Natural killer cell (primary cell): Measurements from ENCODE around the gene ZNF770. TPM values are rescaled to one million over a fixed set of nuclear protein-coding genes. Genes with fewer than 3 reads are reported as not detected.

ENCODE experiments used
- ATAC-seq, 3 donors: fragments of 150-1000 bp in 2 of 3; fragments of 200-7000 bp in 1 of 3; cut with Tn5 transposase; 1 replicate in 1 of 3; 2 replicates in 2 of 3; pipeline ENCODE4 v1.10.0; 2021; ENCODE audit warnings: mild to moderate bottlenecking in 2 of 3, moderate library complexity in 2 of 3
- DNase-seq, 2 donors: peaks; one replicate each; pipeline versions ENCODE4 v3.0.0 to v3.0.0-alpha.2; 2013 to 2021; ENCODE audit warnings: mixed read lengths in 1 of 2
- H3K27ac ChIP-seq: one replicate; pipeline ENCODE4 v1.5.1; 2013; ENCODE audit warnings: mild to moderate bottlenecking, low read length
- H3K27me3 ChIP-seq: one replicate; pipeline ENCODE4 v1.6.1; 2013; ENCODE audit warnings: low read length; ENCODE audit not compliant: control insufficient read depth, insufficient read depth
- H3K36me3 ChIP-seq: one replicate; pipeline ENCODE4 v1.6.1; 2013; ENCODE audit warnings: low read length; ENCODE audit not compliant: control insufficient read depth, insufficient read depth
- H3K4me1 ChIP-seq: one replicate; pipeline ENCODE4 v1.6.1; 2013; ENCODE audit warnings: low read length; ENCODE audit not compliant: control insufficient read depth, insufficient read depth
- H3K4me3 ChIP-seq: one replicate; pipeline ENCODE4 v1.5.1; 2013; ENCODE audit warnings: low read length
- H3K9me3 ChIP-seq: one replicate; pipeline ENCODE4 v1.6.1; 2013; ENCODE audit warnings: low read length; ENCODE audit not compliant: control insufficient read depth, insufficient read depth
- H3K27ac Mint-ChIP-seq, 2 donors: one replicate each; pipeline ENCODE4 v1.8.0; 2022; ENCODE audit warnings: mild to moderate bottlenecking in 2 of 2, mixed read lengths in 2 of 2, moderate library complexity in 1 of 2
- H3K27me3 Mint-ChIP-seq, 2 donors: one replicate each; pipeline ENCODE4 v1.8.0; 2022; ENCODE audit warnings: low read depth in 2 of 2, mixed read lengths in 2 of 2
- H3K36me3 Mint-ChIP-seq: one replicate; pipeline ENCODE4 v1.8.0; 2022; ENCODE audit warnings: mixed read lengths
- H3K4me1 Mint-ChIP-seq, 2 donors: one replicate each; pipeline ENCODE4 v1.8.0; 2022; ENCODE audit warnings: mixed read lengths in 2 of 2
- H3K4me3 Mint-ChIP-seq: one replicate; pipeline ENCODE4 v1.8.0; 2022; ENCODE audit warnings: mild to moderate bottlenecking, moderate library complexity, mixed read lengths
- H3K9me3 Mint-ChIP-seq, 2 donors: one replicate each; pipeline ENCODE4 v1.8.0; 2022; ENCODE audit warnings: mixed read lengths in 2 of 2
- WGBS: methylation state at CpG from one replicate; pipeline ENCODE4 v1.1.7; 2013; ENCODE audit warnings: missing lambda C conversion rate; ENCODE audit not compliant: insufficient coverage; 5-methylcytosine and 5-hydroxymethylcytosine counted together
- intact Hi-C: fragments of 100-400 bp; cut with micrococcal nuclease; formaldehyde crosslinking; loops from one replicate; pipeline ENCODE4 v1.14.2; 2022
- total RNA-seq, 4 donors: library from RNA; stranded (reverse); fragments of 120-200 nt in 1 of 4; gene quantifications; one replicate each; pipeline versions ENCODE4 v1.2.3 to v1.2.4, GENCODE V29; 2013 to 2022
- TF ChIP-seq, protein P1 (sequence below): fragments of 200-600 bp; IDR thresholded peaks from one replicate; pipeline ENCODE4 v1.8.0; 2022; ENCODE audit warnings: antibody characterized with exemption

The ZNF770 gene
- total RNA-seq, 3 donors from 2014 or later (not counting 1 experiment from before 2014, with no cell fraction given), result 26.4 to 35.3 (median 30.1) TPM

- peak within 1 kb of the TSS; percentile 85 for H3K4me3 ChIP-seq
- H3K4me1 Mint-ChIP-seq, result peaks cover 47 to 49% of the 10 kb centered on the region in 2 donors
- H3K27me3 Mint-ChIP-seq, result no peaks in the 10 kb centered on the region
- intact Hi-C loops, result loop anchor here (1.0 kb wide), 1 partner anchor 18 kb away; no protein-coding TSS in a partner anchor
- H3K27ac Mint-ChIP-seq, result peak within 1 kb of the TSS; percentile 95 to 97
- H3K9me3 ChIP-seq, result no peaks in the 10 kb centered on the region
- H3K36me3 ChIP-seq, result no peaks in the 10 kb centered on the region
- H3K4me1 ChIP-seq, result peaks cover 19% of the 10 kb centered on the region
- under 1% methylated on average over 41 of the region's 44 CpGs for WGBS
- peak within 1 kb of the TSS; percentile 100 for H3K4me3 Mint-ChIP-seq
- no peaks in the 10 kb centered on the region for H3K27me3 ChIP-seq
- no peaks in the 10 kb centered on the region for H3K36me3 Mint-ChIP-seq
- H3K9me3 Mint-ChIP-seq, result no peaks in the 10 kb centered on the region
- peak within 1 kb of the TSS; percentile 66 for H3K27ac ChIP-seq
- TF ChIP-seq, protein P1, sequence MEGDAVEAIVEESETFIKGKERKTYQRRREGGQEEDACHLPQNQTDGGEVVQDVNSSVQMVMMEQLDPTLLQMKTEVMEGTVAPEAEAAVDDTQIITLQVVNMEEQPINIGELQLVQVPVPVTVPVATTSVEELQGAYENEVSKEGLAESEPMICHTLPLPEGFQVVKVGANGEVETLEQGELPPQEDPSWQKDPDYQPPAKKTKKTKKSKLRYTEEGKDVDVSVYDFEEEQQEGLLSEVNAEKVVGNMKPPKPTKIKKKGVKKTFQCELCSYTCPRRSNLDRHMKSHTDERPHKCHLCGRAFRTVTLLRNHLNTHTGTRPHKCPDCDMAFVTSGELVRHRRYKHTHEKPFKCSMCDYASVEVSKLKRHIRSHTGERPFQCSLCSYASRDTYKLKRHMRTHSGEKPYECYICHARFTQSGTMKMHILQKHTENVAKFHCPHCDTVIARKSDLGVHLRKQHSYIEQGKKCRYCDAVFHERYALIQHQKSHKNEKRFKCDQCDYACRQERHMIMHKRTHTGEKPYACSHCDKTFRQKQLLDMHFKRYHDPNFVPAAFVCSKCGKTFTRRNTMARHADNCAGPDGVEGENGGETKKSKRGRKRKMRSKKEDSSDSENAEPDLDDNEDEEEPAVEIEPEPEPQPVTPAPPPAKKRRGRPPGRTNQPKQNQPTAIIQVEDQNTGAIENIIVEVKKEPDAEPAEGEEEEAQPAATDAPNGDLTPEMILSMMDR, result peak; percentile 99
- DNase-seq (peak; percentile 83 to 96), ATAC-seq (peak; percentile 97 to 99 (median 97))
Measured at GRCh38 chr15:34969340-34970097, 18.6 kb downstream of the ZNF770 start, which contains the start of gene AQR. Gene AQR (minus strand): TSS chr15:34969742. CDS start chr15:34969613, 129 bp downstream.

- peaks cover 9% of the 10 kb centered on the region for H3K36me3 Mint-ChIP-seq
- intact Hi-C loops, result no loop called here
- TF ChIP-seq, protein P1, result no peak
- WGBS, result 97% methylated on average over 2 of the region's 2 CpGs
- DNase-seq (no peak), ATAC-seq (no peak)
- Histone ChIP-seq H3K9me3 (no peaks in the 10 kb centered on the region), H3K36me3 (peaks cover 22% of the 10 kb centered on the region), H3K27me3 (no peaks in the 10 kb centered on the region), H3K4me1 (peaks cover 13% of the 10 kb centered on the region), H3K4me3 (no peak overlapping the region), H3K27ac (no peak overlapping the region)
- H3K4me1 Mint-ChIP-seq, result peaks cover 51 to 55% of the 10 kb centered on the region in 2 donors
- no peaks in the 10 kb centered on the region for H3K27me3 Mint-ChIP-seq
- no peaks in the 10 kb centered on the region for H3K9me3 Mint-ChIP-seq
- H3K4me3 Mint-ChIP-seq, result no peak overlapping the region
- H3K27ac Mint-ChIP-seq, result no peak overlapping the region
Measured at GRCh38 chr15:34964277-34964676, 23.8 kb downstream of the ZNF770 start.

DNA sequence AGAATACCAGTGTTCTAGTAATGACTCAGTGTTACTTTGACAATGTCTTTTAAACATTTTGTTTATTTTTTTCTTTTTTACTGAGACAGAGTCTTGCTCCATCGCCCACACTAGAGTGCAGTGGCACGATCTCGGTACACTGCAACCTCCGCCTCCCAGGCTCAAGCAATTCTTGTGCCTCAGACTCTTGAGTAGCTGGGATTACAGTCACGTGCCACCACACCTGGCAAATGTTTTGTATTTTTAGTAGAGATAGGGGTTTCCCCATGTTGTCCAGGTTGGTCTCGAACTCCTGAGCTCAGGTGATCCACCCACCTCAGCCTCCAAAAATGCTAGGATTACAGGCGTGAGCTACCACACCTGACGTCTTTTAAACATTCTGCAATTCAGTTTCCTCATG, 34.2 kb downstream of the ZNF770 start:
- TF ChIP-seq, protein P1, result no peak
- intact Hi-C loops, result no loop called here
- Histone ChIP-seq H3K4me1 (no peaks in the 10 kb centered on the region), H3K27me3 (no peaks in the 10 kb centered on the region), H3K36me3 (peaks cover 22% of the 10 kb centered on the region), H3K9me3 (no peaks in the 10 kb centered on the region), H3K27ac (no peak overlapping the region), H3K4me3 (no peak overlapping the region)
- Mint-ChIP-seq H3K4me3 (no peak overlapping the region), H3K9me3 (no peaks in the 10 kb centered on the region), H3K27ac (no peak overlapping the region), H3K36me3 (peaks cover 10% of the 10 kb centered on the region), H3K27me3 (no peaks in the 10 kb centered on the region), H3K4me1 (peaks cover 0 to 6% of the 10 kb centered on the region in 2 donors)
- DNase-seq, result no peak
- no peak for ATAC-seq
- 90% methylated on average over 8 of the region's 8 CpGs for WGBS
